GM19238 (cell line): ENCODE data around the gene SCYL1.
"Not testable (repeated sequence)": the region's sequence is repeated elsewhere in the genome, so short reads cannot be mapped to it uniquely, and the experiment has no call there.

ENCODE experiments used
- DNase-seq: peaks from one replicate; pipeline ENCODE4 v3.0.0; 2011; ENCODE audit warnings: low spot score; ENCODE audit not compliant: insufficient read length

The SCYL1 gene

GRCh38 chr11:65505466-65506289 lies 19.2 kb upstream of the SCYL1 start:
- DNase-seq: no peak

- DNase-seq: no peak
Observed at GRCh38 chr11:65506290-65506771, 18.6 kb upstream of the SCYL1 start.

- DNase-seq: no peak
Observed at GRCh38 chr11:65506772-65507505, 17.9 kb upstream of the SCYL1 start.

GRCh38 chr11:65512311-65512710 lies 12.6 kb upstream of the SCYL1 start:
- not testable (repeated sequence) for DNase-seq

- no peak for DNase-seq
Observed at GRCh38 chr11:65516135-65516968, 8.5 kb upstream of the SCYL1 start.

- not testable (repeated sequence) for DNase-seq
Observed at GRCh38 chr11:65518941-65519549, 5.8 kb upstream of the SCYL1 start.

GRCh38 chr11:65521777-65522521 lies 2.9 kb upstream of the SCYL1 start:
- not testable (repeated sequence) for DNase-seq

- not testable (repeated sequence) for DNase-seq
Observed at GRCh38 chr11:65522718-65523630, 1.9 kb upstream of the SCYL1 start.

- DNase-seq: not testable (repeated sequence)
Observed at GRCh38 chr11:65523631-65523968, 1.3 kb upstream of the SCYL1 start.

- DNase-seq: no peak
Observed at GRCh38 chr11:65524014-65524740, 706 bp upstream of the SCYL1 start.

- no peak for DNase-seq
Observed at GRCh38 chr11:65525546-65526480, 930 bp downstream of the SCYL1 start.

GRCh38 chr11:65526744-65527143 lies 1.9 kb downstream of the SCYL1 start:
- DNase-seq: no peak

GRCh38 chr11:65528819-65529350 lies 4.0 kb downstream of the SCYL1 start:
- no peak for DNase-seq

GRCh38 chr11:65529475-65530156 lies 4.7 kb downstream of the SCYL1 start:
- DNase-seq: no peak

- no peak for DNase-seq
Observed at GRCh38 chr11:65530157-65530496, 5.2 kb downstream of the SCYL1 start.

GRCh38 chr11:65532388-65533064 lies 7.6 kb downstream of the SCYL1 start:
- no peak for DNase-seq
